ENCODE results near the gene SHC1.

The SHC1 gene

GRCh38 chr1:154940213-154940560 lies 30.4 kb downstream of the SHC1 start:
- DNase-seq (ENCODE audit: low spot score), result no peak
- no peak for FAIRE-seq

- FAIRE-seq (no peak), DNase-seq (ENCODE audit: low spot score) (no peak)
Observed at GRCh38 chr1:154938604-154939399, 31.7 kb downstream of the SHC1 start.

GRCh38 chr1:154937988-154938386 lies 32.6 kb downstream of the SHC1 start:
- DNase-seq (ENCODE audit: low spot score) (no peak), FAIRE-seq (no peak)

GRCh38 chr1:154937085-154937987 lies 33.2 kb downstream of the SHC1 start:
- no peak for FAIRE-seq
- DNase-seq (ENCODE audit: low spot score), result peak; percentile 93

- no peak for FAIRE-seq
Observed at GRCh38 chr1:154936555-154937084, 33.9 kb downstream of the SHC1 start, which contains the start of gene PMVK. PMVK (minus strand) TSS chr1:154936719; CDS start chr1:154936685, 34 bp downstream.

GRCh38 chr1:154935749-154936554 lies 34.6 kb downstream of the SHC1 start:
- FAIRE-seq (no peak), DNase-seq (ENCODE audit: low spot score) (no peak)

More at GRCh38 chr1:154936555-154937084, 33.9 kb downstream of the SHC1 start, which contains the start of gene PMVK:
- peak; percentile 95 for DNase-seq (ENCODE audit: low spot score)

GRCh38 chr1:154934358-154934948 lies 36.1 kb downstream of the SHC1 start:
- DNase-seq (ENCODE audit: low spot score), result no peak
- no peak for FAIRE-seq

GRCh38 chr1:154931940-154932487 lies 38.5 kb downstream of the SHC1 start:
- DNase-seq (ENCODE audit: low spot score) (peak; percentile 81), FAIRE-seq (no peak)

GRCh38 chr1:154926201-154926600 lies 44.3 kb downstream of the SHC1 start:
- DNase-seq (ENCODE audit: low spot score) (no peak), FAIRE-seq (peak; percentile 70)

GRCh38 chr1:154925335-154926170 lies 45.0 kb downstream of the SHC1 start:
- no peak for FAIRE-seq
- DNase-seq (ENCODE audit: low spot score), result no peak

GRCh38 chr1:154923695-154924094 lies 46.9 kb downstream of the SHC1 start:
- FAIRE-seq, result no peak

GRCh38 chr1:154913273-154913672 lies 57.3 kb downstream of the SHC1 start:
- no peak for FAIRE-seq
- no peak for DNase-seq (ENCODE audit: low spot score)

More at GRCh38 chr1:154923695-154924094, 46.9 kb downstream of the SHC1 start:
- DNase-seq (ENCODE audit: low spot score), result no peak

- FAIRE-seq (no peak), DNase-seq (ENCODE audit: low spot score) (no peak)
Observed at GRCh38 chr1:154912755-154913154, 57.8 kb downstream of the SHC1 start.

All from urothelium cell line (cell line).